GM12801 (cell line): ENCODE results near the gene GPR26.

Experiments used
- CTCF ChIP-seq: IDR thresholded peaks from one replicate; pipeline ENCODE4 v1.5.1; 2011; ENCODE audit warnings: control low read depth; ENCODE audit not compliant: insufficient read length; ENCODE audit errors: extremely low read depth

Gene GPR26

GRCh38 chr10:123706236-123706635 is 40.1 kb downstream of the GPR26 start:
- TF ChIP-seq CTCF: no peak

- no peak for TF ChIP-seq CTCF
Measured at GRCh38 chr10:123715546-123715945, 49.4 kb downstream of the GPR26 start.

- TF ChIP-seq CTCF: no peak
Measured at GRCh38 chr10:123717336-123717735, 51.2 kb downstream of the GPR26 start.

GRCh38 chr10:123718544-123719060 is 52.4 kb downstream of the GPR26 start:
- no peak for TF ChIP-seq CTCF

GRCh38 chr10:123720536-123720935 is 54.4 kb downstream of the GPR26 start:
- no peak for TF ChIP-seq CTCF

GRCh38 chr10:123721441-123722049 is 55.4 kb downstream of the GPR26 start:
- no peak for TF ChIP-seq CTCF

- no peak for TF ChIP-seq CTCF
Measured at GRCh38 chr10:123722351-123722750, 56.2 kb downstream of the GPR26 start.

- no peak for TF ChIP-seq CTCF
Measured at GRCh38 chr10:123724747-123725146, 58.6 kb downstream of the GPR26 start.
